ENCODE data around the gene CATSPERD.

- TF ChIP-seq CTCF (IDR thresholded peaks at IDR 0.05), result no peak
- no peak for TF ChIP-seq MAX (CRISPR knock-in tag; IDR thresholded peaks at IDR 0.05)
- TF ChIP-seq IRF1 (CRISPR knock-in tag; IDR thresholded peaks at IDR 0.05), result no peak
- TF ChIP-seq ELF4 (CRISPR knock-in tag; IDR thresholded peaks at IDR 0.05; ENCODE audit: low read depth), result no peak
- TF ChIP-seq MYBL2 (CRISPR knock-in tag; IDR thresholded peaks at IDR 0.05), result no peak
- no peak for TF ChIP-seq MXD4 (CRISPR knock-in tag; IDR thresholded peaks at IDR 0.05; ENCODE audit: borderline replicate concordance)
- TF ChIP-seq SP1 (CRISPR knock-in tag; conservative IDR thresholded peaks at IDR 0.05), result no peak
- no peak for TF ChIP-seq ZNF263 (CRISPR knock-in tag; IDR thresholded peaks at IDR 0.05; ENCODE audit: low read depth)
- TF ChIP-seq CREB1 (CRISPR knock-in tag; IDR thresholded peaks at IDR 0.05), result no peak
These were observed 46.7 kb upstream of the CATSPERD start for GRCh38 chr19:5673752-5674151.
